ENCODE results near the gene OTOL1. TPM values are rescaled to one million over a fixed set of nuclear protein-coding genes. Genes with fewer than 3 reads are reported as not detected.

Gene OTOL1
- total RNA-seq, 4 donors from 2014 or later, result not detected

DNA sequence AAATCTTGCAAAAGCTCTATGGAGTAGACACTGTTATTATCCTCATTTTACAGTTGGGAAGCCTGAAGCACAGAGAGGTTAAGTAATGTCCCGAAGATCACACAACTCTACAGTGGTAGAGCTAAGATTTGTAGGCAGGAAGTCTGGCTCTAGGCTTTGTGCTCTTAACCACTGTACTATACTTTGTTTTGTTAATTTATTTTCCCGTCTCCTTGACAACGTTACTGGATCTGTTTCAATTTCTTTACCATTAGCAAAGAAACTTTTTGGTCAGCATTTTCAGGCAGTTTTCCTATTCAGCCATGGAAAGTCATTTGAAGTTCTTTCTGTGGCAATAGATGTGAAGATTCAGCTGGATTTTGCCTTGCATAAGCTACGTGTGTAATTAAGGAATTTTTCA, 51.7 kb downstream of the OTOL1 start:
- no peak for TF ChIP-seq POLR2A (IDR thresholded peaks at IDR 0.05)
- TF ChIP-seq, protein P1, sequence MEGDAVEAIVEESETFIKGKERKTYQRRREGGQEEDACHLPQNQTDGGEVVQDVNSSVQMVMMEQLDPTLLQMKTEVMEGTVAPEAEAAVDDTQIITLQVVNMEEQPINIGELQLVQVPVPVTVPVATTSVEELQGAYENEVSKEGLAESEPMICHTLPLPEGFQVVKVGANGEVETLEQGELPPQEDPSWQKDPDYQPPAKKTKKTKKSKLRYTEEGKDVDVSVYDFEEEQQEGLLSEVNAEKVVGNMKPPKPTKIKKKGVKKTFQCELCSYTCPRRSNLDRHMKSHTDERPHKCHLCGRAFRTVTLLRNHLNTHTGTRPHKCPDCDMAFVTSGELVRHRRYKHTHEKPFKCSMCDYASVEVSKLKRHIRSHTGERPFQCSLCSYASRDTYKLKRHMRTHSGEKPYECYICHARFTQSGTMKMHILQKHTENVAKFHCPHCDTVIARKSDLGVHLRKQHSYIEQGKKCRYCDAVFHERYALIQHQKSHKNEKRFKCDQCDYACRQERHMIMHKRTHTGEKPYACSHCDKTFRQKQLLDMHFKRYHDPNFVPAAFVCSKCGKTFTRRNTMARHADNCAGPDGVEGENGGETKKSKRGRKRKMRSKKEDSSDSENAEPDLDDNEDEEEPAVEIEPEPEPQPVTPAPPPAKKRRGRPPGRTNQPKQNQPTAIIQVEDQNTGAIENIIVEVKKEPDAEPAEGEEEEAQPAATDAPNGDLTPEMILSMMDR (IDR thresholded peaks at IDR 0.05), result no peak
- no peak for DNase-seq
- no peaks in the 10 kb centered on the region for H3K27me3 ChIP-seq
- H3K4me3 ChIP-seq, result no peak overlapping the region
- H3K9me3 ChIP-seq, result no peaks in the 10 kb centered on the region
- H3K4me1 ChIP-seq, result no peaks in the 10 kb centered on the region
- H3K36me3 ChIP-seq, result no peaks in the 10 kb centered on the region
- H3K27ac ChIP-seq, result no peak overlapping the region

DNA sequence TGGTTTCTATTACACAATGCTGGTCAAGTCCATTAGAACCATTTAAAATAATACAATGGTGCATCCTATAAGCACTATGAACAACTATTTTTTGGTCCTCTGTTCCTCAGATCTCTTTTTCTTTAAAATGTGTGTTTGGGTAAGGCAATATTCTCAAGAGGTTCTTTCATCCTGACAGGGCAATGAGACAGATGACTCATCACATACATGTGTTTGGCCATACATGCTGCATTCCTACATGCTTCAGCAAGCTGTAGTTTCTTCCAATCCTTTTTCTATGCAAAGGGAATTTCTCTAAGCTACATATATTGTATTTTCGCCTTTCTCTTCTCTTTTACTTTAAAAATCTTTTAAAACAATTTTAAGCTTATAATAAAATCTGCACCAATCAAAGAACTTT, 52.7 kb downstream of the OTOL1 start:
- no peak for DNase-seq
- no peak overlapping the region for H3K27ac ChIP-seq
- TF ChIP-seq, protein P1 (IDR thresholded peaks at IDR 0.05), result no peak
- TF ChIP-seq POLR2A (IDR thresholded peaks at IDR 0.05), result no peak

GRCh38 chr3:161550491-161551195, 54.0 kb downstream of the OTOL1 start:
- H3K27ac ChIP-seq, result no peak overlapping the region
- TF ChIP-seq, protein P1 (IDR thresholded peaks at IDR 0.05), result no peak
- no peak for TF ChIP-seq POLR2A (IDR thresholded peaks at IDR 0.05)
- no peaks in the 10 kb centered on the region for H3K9me3 ChIP-seq
- DNase-seq, result no peak
- H3K4me3 ChIP-seq, result no peak overlapping the region
- no peaks in the 10 kb centered on the region for H3K36me3 ChIP-seq
- no peaks in the 10 kb centered on the region for H3K4me1 ChIP-seq
- no peaks in the 10 kb centered on the region for H3K27me3 ChIP-seq

More for the DNA sequence above, 52.7 kb downstream of the OTOL1 start:
- no peak overlapping the region for H3K4me3 ChIP-seq
- H3K27me3 ChIP-seq, result no peaks in the 10 kb centered on the region
- no peaks in the 10 kb centered on the region for H3K36me3 ChIP-seq
- H3K4me1 ChIP-seq, result no peaks in the 10 kb centered on the region
- no peaks in the 10 kb centered on the region for H3K9me3 ChIP-seq

DNA sequence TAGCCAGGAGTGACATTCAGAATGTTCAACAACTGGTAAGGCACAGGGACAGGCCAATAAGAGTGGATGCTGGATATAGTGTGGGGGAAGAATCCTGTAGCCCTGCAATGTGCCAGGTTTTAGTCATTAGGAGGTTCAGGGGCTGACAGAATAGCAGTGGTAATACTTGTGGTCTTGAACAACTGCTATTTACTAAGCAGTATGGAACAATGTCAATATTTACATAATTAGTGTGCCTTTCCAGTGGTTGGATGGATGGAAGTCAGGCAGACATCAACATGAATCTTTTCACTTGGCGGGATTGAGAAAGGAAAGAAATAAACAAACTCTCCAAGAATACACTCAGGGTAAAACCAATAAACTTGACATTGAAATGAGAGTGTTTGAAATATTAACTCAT, 55.1 kb downstream of the OTOL1 start:
- Histone ChIP-seq H3K4me1 (no peaks in the 10 kb centered on the region), H3K27ac (no peak overlapping the region), H3K36me3 (no peaks in the 10 kb centered on the region), H3K4me3 (no peak overlapping the region), H3K27me3 (no peaks in the 10 kb centered on the region), H3K9me3 (no peaks in the 10 kb centered on the region)
- DNase-seq, result no peak
- TF ChIP-seq, protein P1 (IDR thresholded peaks at IDR 0.05), result no peak
- no peak for TF ChIP-seq POLR2A (IDR thresholded peaks at IDR 0.05)

DNA sequence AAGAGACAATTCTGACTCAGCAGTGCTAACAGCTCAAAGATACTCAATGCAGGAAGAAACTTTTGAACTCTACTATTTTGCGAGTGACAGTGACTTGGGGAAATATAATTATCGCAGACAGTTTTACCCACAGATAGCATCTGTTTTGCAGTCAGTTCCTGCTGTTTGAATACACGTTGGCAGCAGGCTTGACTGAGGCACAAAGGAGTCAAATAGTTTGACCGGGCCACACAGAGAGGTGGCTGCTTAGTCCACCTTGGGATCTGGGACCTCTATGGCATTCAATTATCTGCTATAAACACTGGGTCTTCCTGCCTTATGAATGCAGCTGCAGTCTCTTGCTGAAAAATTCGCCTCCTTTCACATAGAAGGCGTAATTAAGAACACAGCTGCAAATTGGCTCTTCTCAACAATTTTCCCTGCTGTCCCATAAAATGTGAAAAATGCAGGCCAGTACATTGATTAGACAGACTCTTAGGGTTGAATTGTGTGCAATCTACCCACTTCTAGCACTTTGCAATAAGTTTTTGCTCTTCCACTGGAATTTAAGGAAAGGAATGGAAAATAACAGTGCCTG, 56.5 kb downstream of the OTOL1 start:
- no peaks in the 10 kb centered on the region for H3K9me3 ChIP-seq
- no peak overlapping the region for H3K27ac ChIP-seq
- no peak for TF ChIP-seq POLR2A (IDR thresholded peaks at IDR 0.05)
- TF ChIP-seq, protein P1 (IDR thresholded peaks at IDR 0.05), result no peak
- no peaks in the 10 kb centered on the region for H3K27me3 ChIP-seq
- no peaks in the 10 kb centered on the region for H3K36me3 ChIP-seq
- H3K4me3 ChIP-seq, result no peak overlapping the region
- no peak for DNase-seq
- no peaks in the 10 kb centered on the region for H3K4me1 ChIP-seq

Other genes with a start within 250 kb of the OTOL1 start
- gene SPTSSB, start 125.3 kb upstream of the OTOL1 start, total RNA-seq, result not detected